ENCODE data around the gene ZNF333.
"Not testable (repeated sequence)": the region's sequence is repeated elsewhere in the genome, so short reads cannot be mapped to it uniquely, and the experiment has no call there.

ZNF333 gene

GRCh38 chr19:14700711-14701375 is 11.0 kb downstream of the ZNF333 start:
- no peak for DNase-seq

- DNase-seq: no peak
Observed at GRCh38 chr19:14703833-14704232, 14.0 kb downstream of the ZNF333 start.

GRCh38 chr19:14704450-14704849 is 14.6 kb downstream of the ZNF333 start:
- no peak for DNase-seq

GRCh38 chr19:14715841-14716240 is 26.0 kb downstream of the ZNF333 start:
- no peak for DNase-seq

GRCh38 chr19:14718522-14719116 is 28.8 kb downstream of the ZNF333 start:
- DNase-seq: no peak

- no peak for DNase-seq
Observed at GRCh38 chr19:14719162-14719561, 29.3 kb downstream of the ZNF333 start.

GRCh38 chr19:14722127-14722526 is 32.3 kb downstream of the ZNF333 start:
- DNase-seq: no peak

GRCh38 chr19:14728595-14728994 is 38.7 kb downstream of the ZNF333 start:
- no peak for DNase-seq

- no peak for DNase-seq
Observed at GRCh38 chr19:14731200-14731599, 41.4 kb downstream of the ZNF333 start.

- no peak for DNase-seq
Observed at GRCh38 chr19:14732510-14732909, 42.7 kb downstream of the ZNF333 start.

GRCh38 chr19:14733574-14733973 is 43.7 kb downstream of the ZNF333 start:
- DNase-seq: no peak

GRCh38 chr19:14735915-14736314 is 46.1 kb downstream of the ZNF333 start:
- no peak for DNase-seq

GRCh38 chr19:14746886-14747285 is 57.0 kb downstream of the ZNF333 start:
- no peak for DNase-seq

- DNase-seq: no peak
Observed at GRCh38 chr19:14748601-14749000, 58.8 kb downstream of the ZNF333 start.

- DNase-seq: peak; percentile 88
Observed at GRCh38 chr19:14758816-14759215, 69.0 kb downstream of the ZNF333 start.

GRCh38 chr19:14761607-14762006 is 71.8 kb downstream of the ZNF333 start:
- DNase-seq: peak; percentile 54

- no peak for DNase-seq
Observed at GRCh38 chr19:14762111-14762510, 72.3 kb downstream of the ZNF333 start.

GRCh38 chr19:14763497-14764145 is 73.8 kb downstream of the ZNF333 start:
- no peak for DNase-seq

GRCh38 chr19:14764401-14764800 is 74.6 kb downstream of the ZNF333 start:
- no peak for DNase-seq

GRCh38 chr19:14765403-14765802 is 75.6 kb downstream of the ZNF333 start:
- DNase-seq: not testable (repeated sequence)

GRCh38 chr19:14765841-14766240 is 76.0 kb downstream of the ZNF333 start:
- DNase-seq: not testable (repeated sequence)

GRCh38 chr19:14767466-14767971 is 77.7 kb downstream of the ZNF333 start:
- DNase-seq: no peak

- DNase-seq: no peak
Observed at GRCh38 chr19:14768001-14768400, 78.2 kb downstream of the ZNF333 start.

- no peak for DNase-seq
Observed at GRCh38 chr19:14769201-14769600, 79.4 kb downstream of the ZNF333 start.

Measured in NCI-H2171 treated with DMSO at 0.1 percent for 48 hours (cell line).